Thyroid gland (tissue), 4 donors: ENCODE measurements around the gene UNC13C. TPM values are rescaled to one million over a fixed set of nuclear protein-coding genes. Genes with fewer than 3 reads are reported as not detected.

Experiments used
- DNase-seq, 2 donors: peaks; one replicate each; pipeline ENCODE4 v3.0.0-alpha.2; 2019
- H3K27ac ChIP-seq, 3 donors: fragments of 200-600 bp; sonication (generic); 1 replicate in 2 of 3; 2 replicates in 1 of 3; pipeline ENCODE4 v1.5.1; 2016 to 2019; ENCODE audit warnings: mild to moderate bottlenecking in 1 of 3, moderate library complexity in 1 of 3
- H3K27me3 ChIP-seq: fragments of 200-600 bp; sonication (generic); one replicate; pipeline ENCODE4 v1.5.1; 2019
- H3K36me3 ChIP-seq, 2 donors: fragments of 200-600 bp; sonication (generic); one replicate each; pipeline ENCODE4 v1.5.1; 2016 to 2019
- H3K4me1 ChIP-seq, 2 donors: fragments of 200-600 bp; sonication (generic); one replicate each; pipeline ENCODE4 v1.5.1; 2017 to 2019
- H3K4me3 ChIP-seq, 3 donors: fragments of 200-600 bp; sonication (generic); replicated peaks in 1 of 3; 1 replicate in 2 of 3; 2 replicates in 1 of 3; pipeline ENCODE4 v1.5.1; 2016; ENCODE audit warnings: mild to moderate bottlenecking in 1 of 3
- H3K9me3 ChIP-seq: fragments of 200-600 bp; sonication (generic); one replicate; pipeline ENCODE4 v1.5.1; 2017
- POLR2A ChIP-seq, 2 donors: fragments of 450-650 bp; IDR thresholded peaks; one replicate each; pipeline ENCODE4 v1.6.1; 2017; ENCODE audit warnings: antibody characterized with exemption in 2 of 2, mild to moderate bottlenecking in 2 of 2, moderate library complexity in 1 of 2
- WGBS, 2 donors: methylation state at CpG; one replicate each; pipeline ENCODE4 v1.1.5; 2017; 5-methylcytosine and 5-hydroxymethylcytosine counted together
- intact Hi-C: fragments of 100-400 bp; cut with DNase I; formaldehyde crosslinking; loops from one replicate; pipeline ENCODE4 v1.15.1; 2023
- total RNA-seq, 4 donors: library from RNA; depleted of rRNA; stranded (reverse); fragments of >200 nt; gene quantifications; one replicate each; pipeline ENCODE4 v1.2.3, GENCODE V29; 2016
- TF ChIP-seq, protein P1 (sequence below), 6 experiments: fragments of 200-600 bp in 3 of 6; fragments of 450-650 bp in 3 of 6; sonication (generic) in 3 of 6; IDR thresholded peaks; one replicate each; pipeline ENCODE4 v1.5.1; 2016 to 2019; ENCODE audit warnings: antibody characterized with exemption in 6 of 6, mild to moderate bottlenecking in 2 of 6, inconsistent platforms in 1 of 6, moderate library complexity in 1 of 6

Gene UNC13C
- total RNA-seq, 4 donors from 2014 or later: 1.1 to 10.6 (median 7.5) TPM

DNA sequence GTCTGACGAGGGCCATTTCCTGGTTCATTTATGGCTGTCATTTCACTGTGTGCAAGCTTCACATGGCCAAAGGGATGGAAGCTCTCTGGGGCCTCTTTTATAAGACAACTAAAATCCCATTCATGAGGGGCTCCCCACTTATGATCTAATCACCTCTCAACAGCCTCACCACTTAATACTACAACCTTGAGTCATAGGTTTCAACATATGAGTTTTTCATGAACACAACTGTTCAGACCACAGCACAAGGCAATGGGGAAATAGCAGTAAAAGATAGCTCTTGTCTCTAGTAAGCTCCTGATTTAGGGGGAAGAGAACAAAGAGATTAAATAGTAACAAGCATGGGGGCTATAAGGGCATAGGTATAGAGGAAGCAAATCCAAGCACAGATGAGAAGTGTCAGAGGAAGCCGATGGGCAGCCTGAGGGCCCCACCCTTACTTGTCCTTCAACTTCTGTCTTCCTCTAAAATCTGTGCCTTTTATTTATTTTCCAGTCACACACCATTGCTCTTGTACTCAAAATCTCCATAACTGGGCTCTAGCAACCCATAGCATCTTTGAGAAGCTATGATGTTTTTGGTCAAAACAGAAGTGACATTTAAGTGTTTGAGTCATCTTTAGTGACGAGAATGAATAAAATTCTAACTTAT is 329.1 kb downstream of the UNC13C start:
- Histone ChIP-seq H3K9me3 (no peaks in the 10 kb centered on the region), H3K4me1 (peaks cover 0 to 20% of the 10 kb centered on the region in 2 donors), H3K27me3 (no peaks in the 10 kb centered on the region), H3K27ac (no peak overlapping the region), H3K4me3 (no peak overlapping the region), H3K36me3 (no peaks in the 10 kb centered on the region)
- TF ChIP-seq POLR2A (IDR thresholded peaks at IDR 0.05): no peak
- no peak for DNase-seq
- intact Hi-C loops: no loop called here
- WGBS, 2 donors: 74 to 91% methylated on average over 3 of the region's 3 CpGs

DNA sequence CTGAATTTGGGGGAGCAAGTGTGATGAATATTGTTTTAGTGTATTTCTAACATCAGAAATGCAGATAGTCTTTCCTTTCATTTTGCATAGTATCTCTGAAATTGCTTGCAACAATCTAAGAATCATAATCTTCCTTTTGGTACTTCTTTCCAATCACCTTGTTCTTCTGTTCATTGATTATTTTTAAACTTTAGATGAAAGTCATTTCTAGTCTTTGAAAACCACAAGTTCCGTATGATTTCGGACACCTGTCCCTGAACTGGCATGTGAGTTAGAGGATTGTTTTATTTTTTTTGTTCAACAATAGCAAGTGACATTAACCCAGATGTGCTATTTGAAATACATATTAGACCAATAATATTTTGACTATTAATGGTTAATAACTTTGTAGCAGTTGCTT is 329.7 kb downstream of the UNC13C start:
- DNase-seq: no peak
- intact Hi-C loops: no loop called here
- no peaks in the 10 kb centered on the region for H3K36me3 ChIP-seq
- 99 to 100% methylated on average over 2 of the region's 2 CpGs for WGBS, 2 donors
- peaks cover 0 to 20% of the 10 kb centered on the region in 2 donors for H3K4me1 ChIP-seq
- no peak for TF ChIP-seq POLR2A (IDR thresholded peaks at IDR 0.05)
- TF ChIP-seq, protein P1, sequence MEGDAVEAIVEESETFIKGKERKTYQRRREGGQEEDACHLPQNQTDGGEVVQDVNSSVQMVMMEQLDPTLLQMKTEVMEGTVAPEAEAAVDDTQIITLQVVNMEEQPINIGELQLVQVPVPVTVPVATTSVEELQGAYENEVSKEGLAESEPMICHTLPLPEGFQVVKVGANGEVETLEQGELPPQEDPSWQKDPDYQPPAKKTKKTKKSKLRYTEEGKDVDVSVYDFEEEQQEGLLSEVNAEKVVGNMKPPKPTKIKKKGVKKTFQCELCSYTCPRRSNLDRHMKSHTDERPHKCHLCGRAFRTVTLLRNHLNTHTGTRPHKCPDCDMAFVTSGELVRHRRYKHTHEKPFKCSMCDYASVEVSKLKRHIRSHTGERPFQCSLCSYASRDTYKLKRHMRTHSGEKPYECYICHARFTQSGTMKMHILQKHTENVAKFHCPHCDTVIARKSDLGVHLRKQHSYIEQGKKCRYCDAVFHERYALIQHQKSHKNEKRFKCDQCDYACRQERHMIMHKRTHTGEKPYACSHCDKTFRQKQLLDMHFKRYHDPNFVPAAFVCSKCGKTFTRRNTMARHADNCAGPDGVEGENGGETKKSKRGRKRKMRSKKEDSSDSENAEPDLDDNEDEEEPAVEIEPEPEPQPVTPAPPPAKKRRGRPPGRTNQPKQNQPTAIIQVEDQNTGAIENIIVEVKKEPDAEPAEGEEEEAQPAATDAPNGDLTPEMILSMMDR (IDR thresholded peaks at IDR 0.05): no peak
- no peak overlapping the region for H3K27ac ChIP-seq
- H3K4me3 ChIP-seq: no peak overlapping the region
- no peaks in the 10 kb centered on the region for H3K9me3 ChIP-seq
- H3K27me3 ChIP-seq: no peaks in the 10 kb centered on the region

DNA sequence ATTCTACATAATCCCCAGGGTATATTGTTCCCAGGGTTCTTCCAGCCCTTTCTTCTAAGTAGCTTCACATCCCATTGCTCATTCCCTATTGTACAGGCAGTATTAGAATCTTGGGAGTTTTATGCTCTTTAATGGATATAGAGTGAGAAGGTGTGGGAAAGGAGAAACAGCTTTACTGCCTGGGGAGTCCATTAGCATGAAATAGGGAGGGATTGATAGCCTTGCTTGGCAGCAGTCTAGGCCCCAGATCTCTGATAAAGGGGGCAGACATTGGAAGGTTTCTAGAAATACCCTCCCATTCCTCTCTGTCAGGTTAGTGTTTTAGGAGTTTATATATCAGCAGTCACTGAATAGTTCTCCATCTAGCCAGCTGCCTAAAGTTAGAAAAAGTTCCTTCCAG is 334.3 kb downstream of the UNC13C start:
- Histone ChIP-seq H3K27me3 (no peaks in the 10 kb centered on the region), H3K36me3 (no peaks in the 10 kb centered on the region), H3K9me3 (no peaks in the 10 kb centered on the region), H3K27ac (no peak overlapping the region), H3K4me3 (no peak overlapping the region), H3K4me1 (peaks cover 4 to 5% of the 10 kb centered on the region in 2 donors)
- TF ChIP-seq POLR2A (IDR thresholded peaks at IDR 0.05): no peak
- TF ChIP-seq, protein P1 (IDR thresholded peaks at IDR 0.05): no peak
- DNase-seq: no peak
- intact Hi-C loops: no loop called here

DNA sequence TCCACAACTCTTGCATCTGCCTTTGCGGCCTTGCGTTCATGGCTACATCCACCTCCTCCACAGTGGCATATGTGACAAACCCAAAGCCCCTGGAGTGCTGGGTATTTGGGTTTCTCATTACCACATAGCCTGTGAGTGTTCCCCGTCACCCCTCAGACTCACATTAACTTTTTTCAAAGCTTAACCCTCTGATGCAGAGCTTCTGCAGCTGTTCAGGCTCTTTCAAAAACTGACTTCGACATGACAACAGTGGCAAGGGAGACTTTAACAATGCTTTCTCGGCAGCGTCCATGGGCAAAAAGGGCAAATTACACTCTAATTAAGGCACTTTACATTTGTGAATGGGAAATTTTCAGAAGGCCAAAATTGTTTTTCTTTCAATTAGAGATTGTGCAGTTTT is 343.2 kb downstream of the UNC13C start:
- WGBS, 2 donors: 80 to 87% methylated on average over 6 of the region's 6 CpGs
- no peaks in the 10 kb centered on the region for H3K36me3 ChIP-seq
- intact Hi-C loops: no loop called here

DNA sequence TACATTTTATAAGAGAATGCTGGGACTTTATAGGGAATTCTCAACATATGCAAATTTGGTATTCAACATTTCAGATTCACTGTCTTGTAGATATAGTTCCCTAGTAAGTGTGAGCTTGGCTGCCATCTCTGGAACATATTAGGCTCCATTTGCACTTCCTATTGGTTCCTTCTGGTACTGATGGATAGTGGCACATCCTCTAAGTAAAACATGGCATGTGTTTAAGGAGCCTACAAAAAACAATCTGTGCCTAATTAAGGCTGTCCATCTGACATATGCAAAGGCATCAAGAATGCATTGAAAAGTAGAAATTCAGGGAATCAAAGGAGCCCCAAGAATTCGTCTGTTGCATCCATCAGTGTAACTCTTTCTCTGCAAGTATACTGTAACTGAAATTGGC is 344.1 kb downstream of the UNC13C start:
- intact Hi-C loops: no loop called here
- no peak overlapping the region for H3K27ac ChIP-seq
- no peaks in the 10 kb centered on the region for H3K27me3 ChIP-seq
- no peaks in the 10 kb centered on the region for H3K36me3 ChIP-seq
- no peaks in the 10 kb centered on the region for H3K9me3 ChIP-seq
- no peaks in the 10 kb centered on the region for H3K4me1 ChIP-seq
- H3K4me3 ChIP-seq: no peak overlapping the region
- 73 to 76% methylated on average over 1 of the region's 1 CpG for WGBS, 2 donors
- TF ChIP-seq POLR2A (IDR thresholded peaks at IDR 0.05): no peak
- TF ChIP-seq, protein P1 (IDR thresholded peaks at IDR 0.05): no peak
- no peak for DNase-seq

More for the DNA sequence above, 343.2 kb downstream of the UNC13C start:
- Histone ChIP-seq H3K4me3 (no peak overlapping the region), H3K27ac (no peak overlapping the region), H3K4me1 (no peaks in the 10 kb centered on the region), H3K27me3 (no peaks in the 10 kb centered on the region), H3K9me3 (no peaks in the 10 kb centered on the region)
- no peak for TF ChIP-seq POLR2A (IDR thresholded peaks at IDR 0.05)
- TF ChIP-seq, protein P1 (IDR thresholded peaks at IDR 0.05): no peak
- no peak for DNase-seq
